HG03378 (cell line): ENCODE measurements around the gene ANKRD36C.
"Not testable (repeated sequence)": the region's sequence is repeated elsewhere in the genome, so short reads cannot be mapped to it uniquely, and the experiment has no call there.

ENCODE experiments used
- ATAC-seq: cut with Tn5 transposase; IDR thresholded peaks from one replicate; pipeline ENCODE4 v1.9.1; 2021; ENCODE audit warnings: mild to moderate bottlenecking, moderate library complexity; ENCODE audit not compliant: unreplicated experiment

The ANKRD36C gene

GRCh38 chr2:95799892-95800291, 191.7 kb downstream of the ANKRD36C start:
- ATAC-seq, result no peak

GRCh38 chr2:95799147-95799889, 192.3 kb downstream of the ANKRD36C start:
- not testable (repeated sequence) for ATAC-seq

GRCh38 chr2:95796249-95797099, 195.2 kb downstream of the ANKRD36C start:
- ATAC-seq, result not testable (repeated sequence)

GRCh38 chr2:95793970-95794369, 197.7 kb downstream of the ANKRD36C start:
- ATAC-seq, result not testable (repeated sequence)

- ATAC-seq, result not testable (repeated sequence)
These were observed 201.4 kb downstream of the ANKRD36C start for GRCh38 chr2:95790180-95790579.

GRCh38 chr2:95789385-95789784, 202.2 kb downstream of the ANKRD36C start:
- ATAC-seq, result not testable (repeated sequence)

- ATAC-seq, result not testable (repeated sequence)
These were observed 203.0 kb downstream of the ANKRD36C start for GRCh38 chr2:95788642-95789041.
